Small intestine (tissue), 16 donors: ENCODE measurements around the gene XPO4. TPM values are rescaled to one million over a fixed set of nuclear protein-coding genes. Genes with fewer than 3 reads are reported as not detected.
A peak's percentile ranks its signal among the peaks of the same experiment; 100 is the strongest.
"Not testable (repeated sequence)": the region's sequence is repeated elsewhere in the genome, so short reads cannot be mapped to it uniquely, and the experiment has no call there.

Experiments used
- DNase-seq, 2 donors: peaks; one replicate each; pipeline versions ENCODE4 v3.0.0 to v3.0.0-alpha.2; 2013
- FAIRE-seq: peaks from 2 replicates; lab custom pipeline; 2012; peaks lifted over from hg19 to GRCh38; lab: Jason Lieb, UNC
- H3K27ac ChIP-seq, 3 donors: one replicate each; pipeline ENCODE4 v1.5.1; 2013; ENCODE audit warnings: low read length in 2 of 3, mild to moderate bottlenecking in 2 of 3, control low read depth in 1 of 3, inconsistent platforms in 1 of 3, low read depth in 1 of 3, moderate library complexity in 1 of 3
- H3K27me3 ChIP-seq, 3 donors: one replicate each; pipeline ENCODE4 v1.6.1; 2013; ENCODE audit warnings: low read length in 3 of 3, inconsistent platforms in 1 of 3; ENCODE audit not compliant: control insufficient read depth in 3 of 3, insufficient read depth in 3 of 3
- H3K36me3 ChIP-seq, 3 donors: one replicate each; pipeline ENCODE4 v1.6.1; 2013; ENCODE audit warnings: low read length in 3 of 3, inconsistent platforms in 1 of 3, low read depth in 1 of 3, mild to moderate bottlenecking in 1 of 3, moderate library complexity in 1 of 3; ENCODE audit not compliant: control insufficient read depth in 3 of 3, insufficient read depth in 2 of 3
- H3K4me1 ChIP-seq, 3 donors: one replicate each; pipeline ENCODE4 v1.6.1; 2013; ENCODE audit warnings: low read length in 2 of 3, inconsistent platforms in 1 of 3, low read depth in 1 of 3, mild to moderate bottlenecking in 1 of 3, moderate library complexity in 1 of 3; ENCODE audit not compliant: control insufficient read depth in 3 of 3, insufficient read depth in 2 of 3
- H3K4me3 ChIP-seq, 3 donors: one replicate each; pipeline ENCODE4 v1.5.1; 2013; ENCODE audit warnings: low read length in 3 of 3, control low read depth in 1 of 3, inconsistent platforms in 1 of 3, low read depth in 1 of 3, mild to moderate bottlenecking in 1 of 3, moderate library complexity in 1 of 3
- H3K9me3 ChIP-seq, 2 donors: one replicate each; pipeline ENCODE4 v1.6.1; 2013; ENCODE audit warnings: low read depth in 1 of 2, low read length in 1 of 2; ENCODE audit not compliant: control insufficient read depth in 2 of 2, insufficient read depth in 1 of 2
- WGBS, 3 donors: extraction: QIAGEN DNeasy Blood & Tissue Kit; methylation state at CpG; one replicate each; pipeline ENCODE4 v1.1.7; 2013; 5-methylcytosine and 5-hydroxymethylcytosine counted together
- long read RNA-seq, 10 donors: transcript quantifications; one replicate each; lab custom pipeline, GENCODE V29; 2026
- polyA plus RNA-seq, 4 donors: library from polyadenylated mRNA; stranded (reverse) in 3 of 4; unstranded in 1 of 4; fragments of 200-250 nt in 3 of 4; fragments of 120-200 nt in 1 of 4; gene quantifications; one replicate each; pipeline versions ENCODE4 v1.2.1 to v1.2.3, GENCODE V29; 2013
- donor health status: healthy with polysubstance abuse.
- donor health status: control.
- donor health status: control.
- donor health status: Bipolar disorder and iron deficiency.
- donor health status: healthy.

Gene XPO4
- 10 to 100 TPM in 1 of 4 donors, 1 to 10 TPM in 3; 1.3 to 10.7 (median 3.0) TPM for polyA plus RNA-seq
- long read RNA-seq, donor 1: 0 reads
- long read RNA-seq, donor 2: 0 reads
- long read RNA-seq, donor 3: 0 reads
- long read RNA-seq, donor 4: 0 reads
- long read RNA-seq, donor 5: 0 reads
- long read RNA-seq, donor 6: 0 reads
- long read RNA-seq, donor 7: 0 reads
- long read RNA-seq, donor 8: 0 reads
- long read RNA-seq, donor 9: 0 reads
- long read RNA-seq, donor 10, partial matches to known transcripts: 0 of 1 reads
- long read RNA-seq, donor 10, other reads (novel, unspliced or antisense): 0 of 1 reads

- Histone ChIP-seq H3K4me1 (peaks cover 0 to 6% (median 0%) of the 10 kb centered on the region in 3 donors), H3K27ac (peak within 1 kb of the TSS; percentile 87 to 95 (median 93)), H3K36me3 (peaks cover 0 to 5% (median 0%) of the 10 kb centered on the region in 3 donors), H3K4me3 (peak within 1 kb of the TSS; percentile 76 to 99 (median 98)), H3K9me3 (no peaks in the 10 kb centered on the region), H3K27me3 (no peaks in the 10 kb centered on the region)
- 0 to 1% (median 0%) methylated on average over 51 to 81 of the region's 81 CpGs for WGBS, 3 donors
- no peak for FAIRE-seq
- peak; percentile 73 to 94 for DNase-seq
These were observed at the start of gene XPO4 for GRCh38 chr13:20902438-20903163. Gene XPO4 (minus strand): TSS chr13:20902746. CDS start chr13:20902738, 8 bp downstream.

GRCh38 chr13:20948001-20948400 lies 45.5 kb upstream of the XPO4 start:
- DNase-seq, H3K9me3 ChIP-seq, H3K27ac ChIP-seq, FAIRE-seq, H3K36me3 ChIP-seq, H3K4me3 ChIP-seq, H3K4me1 ChIP-seq: not testable (repeated sequence)
- 78 to 92% (median 85%) methylated on average over 3 of the region's 3 CpGs for WGBS, 3 donors
- peaks cover 0 to 11% (median 0%) of the 10 kb centered on the region in 3 donors for H3K27me3 ChIP-seq

- Histone ChIP-seq H3K4me3 (no peak overlapping the region), H3K27ac (no peak overlapping the region), H3K4me1 (peaks cover 0 to 5% (median 0%) of the 10 kb centered on the region in 3 donors), H3K27me3 (peaks cover 0 to 8% (median 0%) of the 10 kb centered on the region in 3 donors), H3K9me3 (no peaks in the 10 kb centered on the region), H3K36me3 (no peaks in the 10 kb centered on the region)
- DNase-seq (peak in 1 of 2 donors; percentile 15), FAIRE-seq (no peak)
- 5 to 24% (median 22%) methylated on average over 21 to 29 of the region's 29 CpGs for WGBS, 3 donors
These were observed 43.4 kb upstream of the XPO4 start for GRCh38 chr13:20945952-20946383.

- peaks cover 0 to 5% (median 0%) of the 10 kb centered on the region in 3 donors for H3K4me1 ChIP-seq
- FAIRE-seq (no peak), DNase-seq (no peak)
- peak overlapping the region in 2 of 3 donors; percentile 44 to 83 for H3K27ac ChIP-seq
- no peaks in the 10 kb centered on the region for H3K9me3 ChIP-seq
- no peak overlapping the region for H3K4me3 ChIP-seq
- H3K27me3 ChIP-seq: peaks cover 0 to 8% (median 0%) of the 10 kb centered on the region in 3 donors
- H3K36me3 ChIP-seq: no peaks in the 10 kb centered on the region
- 47 to 61% (median 56%) methylated on average over 22 of the region's 22 CpGs for WGBS, 3 donors
These were observed 40.5 kb upstream of the XPO4 start for GRCh38 chr13:20942938-20943559.

GRCh38 chr13:20940511-20940910 lies 38.0 kb upstream of the XPO4 start:
- not testable (repeated sequence) for DNase-seq, H3K27ac ChIP-seq, H3K4me1 ChIP-seq, H3K27me3 ChIP-seq, FAIRE-seq, H3K36me3 ChIP-seq, H3K4me3 ChIP-seq, H3K9me3 ChIP-seq
- 70 to 83% (median 79%) methylated on average over 10 of the region's 10 CpGs for WGBS, 3 donors

- Histone ChIP-seq H3K4me3 (no peak overlapping the region), H3K27me3 (no peaks in the 10 kb centered on the region), H3K9me3 (no peaks in the 10 kb centered on the region), H3K27ac (no peak overlapping the region), H3K36me3 (no peaks in the 10 kb centered on the region), H3K4me1 (peaks cover 0 to 5% (median 0%) of the 10 kb centered on the region in 3 donors)
- WGBS, 3 donors: 17 to 56% (median 37%) methylated on average over 3 of the region's 3 CpGs
- DNase-seq (peak in 1 of 2 donors; percentile 23), FAIRE-seq (no peak)
These were observed 37.5 kb upstream of the XPO4 start for GRCh38 chr13:20940083-20940482.

- FAIRE-seq (no peak), DNase-seq (peak in 1 of 2 donors; percentile 16)
- H3K4me3 ChIP-seq: no peak overlapping the region
- no peaks in the 10 kb centered on the region for H3K36me3 ChIP-seq
- H3K27me3 ChIP-seq: no peaks in the 10 kb centered on the region
- H3K27ac ChIP-seq: no peak overlapping the region
- H3K4me1 ChIP-seq: peaks cover 0 to 5% (median 0%) of the 10 kb centered on the region in 3 donors
- WGBS, 3 donors: 41 to 57% (median 42%) methylated on average over 4 of the region's 4 CpGs
- H3K9me3 ChIP-seq: no peaks in the 10 kb centered on the region
These were observed 37.1 kb upstream of the XPO4 start for GRCh38 chr13:20939662-20940061.

- Histone ChIP-seq H3K36me3 (no peaks in the 10 kb centered on the region), H3K27ac (no peak overlapping the region), H3K4me3 (no peak overlapping the region), H3K9me3 (no peaks in the 10 kb centered on the region), H3K4me1 (peaks cover 0 to 3% (median 0%) of the 10 kb centered on the region in 3 donors), H3K27me3 (no peaks in the 10 kb centered on the region)
- no peak for FAIRE-seq
- WGBS, 3 donors: 84 to 86% (median 85%) methylated on average over 6 of the region's 6 CpGs
- no peak for DNase-seq
These were observed 35.8 kb upstream of the XPO4 start for GRCh38 chr13:20938302-20938701.
